Uterus (tissue), 4 donors: ENCODE measurements around the gene UBASH3A. TPM values are rescaled to one million over a fixed set of nuclear protein-coding genes. Genes with fewer than 3 reads are reported as not detected.

ENCODE experiments used
- DNase-seq, 2 donors: peaks; one replicate each; pipeline ENCODE4 v3.0.0-alpha.2; 2019 to 2020
- H3K27ac ChIP-seq, 2 donors: fragments of 200-600 bp; sonication (generic); 1 replicate in 1 of 2; 2 replicates in 1 of 2; pipeline ENCODE4 v1.5.1; 2016 to 2018
- H3K27me3 ChIP-seq, 2 donors: fragments of 200-600 bp; sonication (generic); one replicate each; pipeline ENCODE4 v1.5.1; 2018 to 2019; ENCODE audit warnings: control low read depth in 1 of 2
- H3K36me3 ChIP-seq, 2 donors: fragments of 200-600 bp; sonication (generic); one replicate each; pipeline ENCODE4 v1.5.1; 2019; ENCODE audit warnings: control low read depth in 1 of 2
- H3K4me1 ChIP-seq, 2 donors: fragments of 200-600 bp; sonication (generic); one replicate each; pipeline ENCODE4 v1.5.1; 2018 to 2019; ENCODE audit warnings: control low read depth in 1 of 2
- H3K4me3 ChIP-seq, 2 donors: fragments of 200-600 bp; sonication (generic); 1 replicate in 1 of 2; 2 replicates in 1 of 2; pipeline ENCODE4 v1.5.1; 2018 to 2019; ENCODE audit warnings: mild to moderate bottlenecking in 1 of 2
- H3K9me3 ChIP-seq, 2 donors: fragments of 200-600 bp; sonication (generic); one replicate each; pipeline ENCODE4 v1.5.1; 2019; ENCODE audit warnings: control low read depth in 1 of 2
- CTCF ChIP-seq, 4 experiments: fragments of 200-600 bp in 2 of 4; fragments of 450-650 bp in 2 of 4; sonication (generic) in 2 of 4; IDR thresholded peaks; one replicate each; pipeline ENCODE4 v1.5.1; 2016 to 2019; ENCODE audit warnings: antibody characterized with exemption in 4 of 4, mild to moderate bottlenecking in 2 of 4, moderate library complexity in 1 of 4
- POLR2A ChIP-seq, 2 donors: fragments of 450-650 bp; IDR thresholded peaks; one replicate each; pipeline ENCODE4 v1.6.1; 2016; ENCODE audit warnings: antibody characterized with exemption in 2 of 2, mild to moderate bottlenecking in 1 of 2, moderate library complexity in 1 of 2
- intact Hi-C: fragments of 100-400 bp; cut with DNase I; formaldehyde crosslinking; loops from one replicate; pipeline ENCODE4 v1.15.1; 2023; ENCODE audit warnings: low total_unique reads
- total RNA-seq, 4 donors: library from RNA; depleted of rRNA in 3 of 4; stranded (reverse); fragments of >200 nt in 3 of 4; gene quantifications; one replicate each; pipeline versions ENCODE4 v1.1.0 to v1.2.4, GENCODE V29; 2014 to 2023
- donor health status: DM: yes; HTN: yes; CAD: no.

UBASH3A gene
- total RNA-seq, 4 donors from 2014 or later, result 0.79 to 1.0 TPM; not detected in 2

GRCh38 chr21:42376338-42376982, 27.2 kb upstream of the UBASH3A start:
- no peak for DNase-seq
- H3K27ac ChIP-seq, result no peak overlapping the region
- intact Hi-C loops, result no loop called here

GRCh38 chr21:42377211-42377950, 26.3 kb upstream of the UBASH3A start:
- H3K27me3 ChIP-seq, result no peaks in the 10 kb centered on the region
- no peaks in the 10 kb centered on the region for H3K36me3 ChIP-seq
- TF ChIP-seq POLR2A (IDR thresholded peaks at IDR 0.05), result no peak
- TF ChIP-seq CTCF (IDR thresholded peaks at IDR 0.05), result no peak
- no peaks in the 10 kb centered on the region for H3K4me1 ChIP-seq
- peaks cover 0 to 3% of the 10 kb centered on the region in 2 donors for H3K9me3 ChIP-seq
- intact Hi-C loops, result no loop called here
- H3K27ac ChIP-seq, result no peak overlapping the region
- no peak overlapping the region for H3K4me3 ChIP-seq
- DNase-seq, result no peak

More at GRCh38 chr21:42376338-42376982, 27.2 kb upstream of the UBASH3A start:
- no peaks in the 10 kb centered on the region for H3K27me3 ChIP-seq
- H3K4me1 ChIP-seq, result no peaks in the 10 kb centered on the region
- TF ChIP-seq CTCF (IDR thresholded peaks at IDR 0.05) (no peak), POLR2A (IDR thresholded peaks at IDR 0.05) (no peak)
- no peaks in the 10 kb centered on the region for H3K36me3 ChIP-seq
- no peaks in the 10 kb centered on the region for H3K9me3 ChIP-seq
- no peak overlapping the region for H3K4me3 ChIP-seq

- no peaks in the 10 kb centered on the region for H3K27me3 ChIP-seq
- TF ChIP-seq POLR2A (IDR thresholded peaks at IDR 0.05) (no peak), CTCF (IDR thresholded peaks at IDR 0.05) (no peak)
- H3K36me3 ChIP-seq, result no peaks in the 10 kb centered on the region
- H3K9me3 ChIP-seq, result peaks cover 0 to 3% of the 10 kb centered on the region in 2 donors
- no peaks in the 10 kb centered on the region for H3K4me1 ChIP-seq
- no peak for DNase-seq
- H3K4me3 ChIP-seq, result no peak overlapping the region
- H3K27ac ChIP-seq, result no peak overlapping the region
- intact Hi-C loops, result no loop called here
Measured at GRCh38 chr21:42377951-42378340, 25.8 kb upstream of the UBASH3A start.

GRCh38 chr21:42378418-42378817, 25.3 kb upstream of the UBASH3A start:
- Histone ChIP-seq H3K9me3 (peaks cover 0 to 3% of the 10 kb centered on the region in 2 donors), H3K27ac (no peak overlapping the region), H3K36me3 (no peaks in the 10 kb centered on the region), H3K4me3 (no peak overlapping the region), H3K27me3 (no peaks in the 10 kb centered on the region), H3K4me1 (no peaks in the 10 kb centered on the region)
- intact Hi-C loops, result no loop called here
- TF ChIP-seq POLR2A (IDR thresholded peaks at IDR 0.05) (no peak), CTCF (IDR thresholded peaks at IDR 0.05) (no peak)
- DNase-seq, result no peak
